Neuronal stem cell (in vitro differentiated cells): ENCODE measurements around the gene TOGARAM1.
"Not testable (repeated sequence)": the region's sequence is repeated elsewhere in the genome, so short reads cannot be mapped to it uniquely, and the experiment has no call there.

Experiments used
- DNase-seq: peaks from one replicate; pipeline ENCODE4 v3.0.0-alpha.2; 2013; ENCODE audit warnings: low spot score
- H2AFZ ChIP-seq: one replicate; pipeline ENCODE4 v1.6.1; 2013; ENCODE audit warnings: mild to moderate bottlenecking, low read length, inconsistent platforms
- H2AK5ac ChIP-seq: 2 replicates; pipeline ENCODE4 v1.6.1; 2013; ENCODE audit warnings: low read depth, mild to moderate bottlenecking, inconsistent platforms, low read length, moderate library complexity, mixed read lengths
- H2BK120ac ChIP-seq: 2 replicates; pipeline ENCODE4 v1.6.1; 2013; ENCODE audit warnings: low read depth, mild to moderate bottlenecking, inconsistent platforms, low read length, moderate library complexity, mixed read lengths
- H2BK12ac ChIP-seq: one replicate; pipeline ENCODE4 v1.6.1; 2013; ENCODE audit warnings: low read length, inconsistent platforms
- H2BK15ac ChIP-seq: 2 replicates; pipeline ENCODE4 v1.6.1; 2013; ENCODE audit warnings: mild to moderate bottlenecking, low read length, inconsistent platforms, mixed read lengths
- H2BK5ac ChIP-seq: one replicate; pipeline ENCODE4 v1.6.1; 2013; ENCODE audit warnings: inconsistent platforms, mild to moderate bottlenecking, low read length, moderate library complexity
- H3K14ac ChIP-seq: one replicate; pipeline ENCODE4 v1.6.1; 2013; ENCODE audit warnings: low read length, inconsistent platforms
- H3K18ac ChIP-seq: 2 replicates; pipeline ENCODE4 v1.6.1; 2013; ENCODE audit warnings: low read length, inconsistent platforms
- H3K23ac ChIP-seq: 2 replicates; pipeline ENCODE4 v1.6.1; 2013; ENCODE audit warnings: low read depth, mild to moderate bottlenecking, mixed read lengths, low read length, inconsistent platforms; ENCODE audit not compliant: poor library complexity
- H3K27ac ChIP-seq: replicated peaks from 3 replicates; pipeline ENCODE4 v1.5.1; 2013; ENCODE audit warnings: low read length, inconsistent platforms
- H3K27me3 ChIP-seq, 3 experiments: 2 replicates each; pipeline ENCODE4 v1.6.1; 2013; ENCODE audit warnings: low read length in 3 of 3, mild to moderate bottlenecking in 2 of 3, inconsistent platforms in 1 of 3, low read depth in 1 of 3, mixed read lengths in 1 of 3, moderate library complexity in 1 of 3; ENCODE audit not compliant: control insufficient read depth in 3 of 3, insufficient read depth in 3 of 3
- H3K36me3 ChIP-seq, 2 donors: replicated peaks in 1 of 2; 2 replicates each; pipeline ENCODE4 v1.6.1; 2013; ENCODE audit warnings: low read length in 2 of 2; ENCODE audit not compliant: control insufficient read depth in 2 of 2, insufficient read depth in 2 of 2
- H3K4ac ChIP-seq: 2 replicates; pipeline ENCODE4 v1.6.1; 2013; ENCODE audit warnings: inconsistent platforms, mild to moderate bottlenecking, low read length, moderate library complexity
- H3K4me1 ChIP-seq, 2 donors: 1 replicate in 1 of 2; 2 replicates in 1 of 2; pipeline ENCODE4 v1.6.1; 2013; ENCODE audit warnings: low read length in 2 of 2, low read depth in 1 of 2; ENCODE audit not compliant: control insufficient read depth in 2 of 2, insufficient read depth in 1 of 2
- H3K4me2 ChIP-seq: one replicate; pipeline ENCODE4 v1.6.1; 2013; ENCODE audit warnings: mild to moderate bottlenecking, low read length, inconsistent platforms; ENCODE audit not compliant: insufficient read depth, poor library complexity, severe bottlenecking
- H3K4me3 ChIP-seq, 2 donors: 2 replicates each; pipeline ENCODE4 v1.5.1; 2013; ENCODE audit warnings: low read length in 2 of 2, mild to moderate bottlenecking in 2 of 2, inconsistent platforms in 1 of 2, moderate library complexity in 1 of 2
- H3K79me1 ChIP-seq: one replicate; pipeline ENCODE4 v1.6.1; 2013; ENCODE audit warnings: low read depth, mild to moderate bottlenecking, inconsistent platforms, low read length, moderate library complexity
- H3K9ac ChIP-seq: one replicate; pipeline ENCODE4 v1.6.1; 2013; ENCODE audit warnings: mild to moderate bottlenecking, low read depth, low read length, inconsistent platforms; ENCODE audit not compliant: poor library complexity
- H3K9me3 ChIP-seq, 2 donors: replicated peaks in 1 of 2; 2 replicates each; pipeline versions ENCODE3 to v1.6.1; 2013; ENCODE audit warnings: low read length in 2 of 2, mild to moderate bottlenecking in 2 of 2, inconsistent platforms in 1 of 2, low read depth in 1 of 2, mixed read lengths in 1 of 2, moderate library complexity in 1 of 2; ENCODE audit not compliant: control insufficient read depth in 2 of 2, insufficient read depth in 1 of 2
- H4K8ac ChIP-seq: one replicate; pipeline ENCODE4 v1.6.1; 2013; ENCODE audit warnings: low read depth, mild to moderate bottlenecking, inconsistent platforms, low read length, moderate library complexity
- H4K91ac ChIP-seq: one replicate; pipeline ENCODE4 v1.6.1; 2013; ENCODE audit warnings: low read length, low read depth, mild to moderate bottlenecking, inconsistent platforms; ENCODE audit not compliant: poor library complexity
- WGBS, 2 donors: extraction: QIAGEN DNeasy Blood & Tissue Kit; methylation state at CpG; one replicate each; pipeline ENCODE4 v1.1.7; 2013; ENCODE audit warnings: missing lambda C conversion rate in 2 of 2, mixed read lengths in 1 of 2; ENCODE audit not compliant: insufficient read length in 2 of 2, insufficient replicate concordance in 1 of 2; ENCODE audit errors: extremely low coverage in 2 of 2; 5-methylcytosine and 5-hydroxymethylcytosine counted together

TOGARAM1 gene

DNA sequence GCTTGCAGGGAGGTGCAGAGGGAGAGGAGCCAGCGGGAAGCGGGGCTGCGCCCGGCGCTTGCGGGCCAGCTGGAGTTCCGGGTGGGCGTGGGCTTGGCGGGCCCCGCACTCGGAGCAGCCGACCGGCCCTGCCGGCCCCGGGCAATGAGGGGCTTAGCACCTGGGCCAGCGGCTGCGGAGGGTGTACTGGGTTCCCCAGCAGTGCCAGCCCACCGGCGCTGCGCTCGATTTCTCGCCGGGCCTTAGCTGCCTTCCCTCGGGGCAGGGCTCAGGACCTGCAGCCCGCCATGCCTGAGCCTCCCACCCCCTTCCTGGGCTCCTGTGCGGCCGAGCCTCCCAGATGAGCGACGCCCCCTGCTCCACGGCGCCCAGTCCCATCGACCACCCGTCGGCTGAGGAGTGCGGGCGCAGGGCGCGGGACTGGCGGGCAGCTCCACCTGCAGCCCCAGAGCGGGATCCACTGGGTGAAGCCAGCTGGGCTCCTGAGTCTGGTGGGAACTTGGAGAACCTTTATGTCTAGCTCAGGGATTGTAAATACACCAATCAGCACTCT lies 118.5 kb downstream of the TOGARAM1 start:
- no CpG with 5 or more reads among the region's 40 CpGs for WGBS, 2 donors
- DNase-seq, H3K9ac ChIP-seq, H2AK5ac ChIP-seq, H2BK15ac ChIP-seq, H3K27ac ChIP-seq, H3K14ac ChIP-seq, H3K79me1 ChIP-seq, H2BK5ac ChIP-seq, H3K36me3 ChIP-seq, H4K91ac ChIP-seq, H2AFZ ChIP-seq, H3K4ac ChIP-seq, H2BK12ac ChIP-seq, H3K4me3 ChIP-seq, H3K27me3 ChIP-seq, H3K23ac ChIP-seq, H3K18ac ChIP-seq, H3K4me1 ChIP-seq, H4K8ac ChIP-seq, H3K4me2 ChIP-seq, H2BK120ac ChIP-seq, H3K9me3 ChIP-seq: not testable (repeated sequence)

DNA sequence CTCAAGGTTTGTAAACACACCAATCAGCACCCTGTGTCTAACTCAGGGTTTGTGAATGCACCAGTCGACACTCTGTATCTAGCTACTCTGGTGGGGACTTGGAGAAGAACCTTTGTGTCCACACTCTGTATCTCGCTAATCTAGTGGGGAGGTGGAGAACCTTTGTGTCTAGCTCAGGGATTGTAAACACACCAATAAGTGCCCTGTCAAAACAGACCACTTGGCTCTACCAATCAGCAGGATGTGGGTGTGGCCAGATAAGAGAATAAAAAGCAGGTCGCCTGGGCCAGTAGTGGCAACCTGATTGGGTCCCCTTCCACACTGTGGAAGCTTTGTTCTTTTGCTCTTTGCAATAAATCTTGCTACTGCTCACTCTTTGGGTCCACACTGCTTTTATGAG lies 119.1 kb downstream of the TOGARAM1 start:
- H4K91ac ChIP-seq, H3K9me3 ChIP-seq, H3K27ac ChIP-seq, H3K4me2 ChIP-seq, H3K4ac ChIP-seq, H2BK5ac ChIP-seq, H2BK15ac ChIP-seq, H3K4me3 ChIP-seq, H3K4me1 ChIP-seq, H2BK12ac ChIP-seq, H2BK120ac ChIP-seq, H2AK5ac ChIP-seq, H3K23ac ChIP-seq, H3K18ac ChIP-seq, H3K9ac ChIP-seq, H3K79me1 ChIP-seq, DNase-seq, H3K36me3 ChIP-seq, H3K14ac ChIP-seq, H4K8ac ChIP-seq, H3K27me3 ChIP-seq: not testable (repeated sequence)
- WGBS, 2 donors, result no CpG with 5 or more reads among the region's 3 CpGs
- H2AFZ ChIP-seq, result peak overlapping the region; percentile 26

DNA sequence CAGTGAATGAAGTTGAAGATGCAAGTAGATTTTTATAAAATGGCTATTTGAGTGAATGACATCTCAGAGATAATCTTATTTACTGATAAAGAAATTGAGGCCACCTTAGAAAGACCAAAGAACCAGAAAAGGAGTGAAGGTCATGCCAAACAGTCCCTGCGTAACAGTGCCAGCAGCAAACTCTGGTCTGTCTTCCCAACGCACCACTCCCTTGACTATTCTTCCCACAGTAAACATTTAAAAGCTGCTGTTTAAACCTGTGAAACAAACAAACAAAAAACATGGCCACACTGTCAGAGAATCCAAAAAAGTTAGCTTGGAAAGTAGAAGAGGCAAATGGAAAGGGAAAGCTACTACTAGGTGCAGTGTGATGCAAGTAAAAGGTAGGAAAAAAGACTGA lies 120.4 kb downstream of the TOGARAM1 start:
- no peak overlapping the region for H3K4me2 ChIP-seq
- no peak overlapping the region for H3K4me3 ChIP-seq
- H3K23ac ChIP-seq, result no peak overlapping the region
- peak overlapping the region; percentile 62 for H2AFZ ChIP-seq
- no peak overlapping the region for H3K14ac ChIP-seq
- no peak overlapping the region for H3K9ac ChIP-seq
- H3K36me3 ChIP-seq, result peaks cover 0 to 7% of the 10 kb centered on the region in 2 donors
- no peak overlapping the region for H4K91ac ChIP-seq
- no peak overlapping the region for H2AK5ac ChIP-seq
- no peaks in the 10 kb centered on the region for H3K27me3 ChIP-seq
- H2BK5ac ChIP-seq, result no peak overlapping the region
- no peak overlapping the region for H2BK12ac ChIP-seq
- no peak overlapping the region for H3K18ac ChIP-seq
- peaks cover 2 to 4% of the 10 kb centered on the region in 2 donors for H3K4me1 ChIP-seq
- H3K79me1 ChIP-seq, result no peaks in the 10 kb centered on the region
- H2BK15ac ChIP-seq, result no peak overlapping the region
- DNase-seq, result no peak
- no peak overlapping the region for H3K27ac ChIP-seq
- WGBS, 2 donors, result no CpG with 5 or more reads among the region's 2 CpGs
- no peak overlapping the region for H2BK120ac ChIP-seq
- H3K9me3 ChIP-seq, result no peaks in the 10 kb centered on the region
- H3K4ac ChIP-seq, result no peak overlapping the region
- H4K8ac ChIP-seq, result no peak overlapping the region

DNA sequence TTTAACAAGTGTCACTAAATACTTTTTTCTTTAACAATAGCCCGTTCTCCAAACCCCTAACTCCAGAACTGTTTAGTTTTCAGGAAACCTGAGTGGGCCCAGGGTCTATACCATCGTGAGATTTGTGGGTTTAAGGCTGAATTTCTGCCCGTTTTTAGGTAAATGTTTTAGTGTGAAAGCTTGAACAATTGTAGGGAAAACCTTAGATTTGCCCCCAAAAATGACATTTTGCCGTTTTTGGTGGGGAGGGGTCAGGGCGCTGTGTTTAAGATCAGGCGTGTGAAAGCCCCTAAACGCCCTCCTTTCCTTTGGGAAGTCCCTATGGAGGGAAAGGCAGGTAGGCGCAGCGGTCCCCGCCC lies 121.6 kb downstream of the TOGARAM1 start:
- Histone ChIP-seq H4K8ac (no peak overlapping the region), H3K23ac (no peak overlapping the region), H2BK120ac (no peak overlapping the region), H3K4me1 (peaks cover 2 to 4% of the 10 kb centered on the region in 2 donors), H3K18ac (no peak overlapping the region), H2BK15ac (no peak overlapping the region), H3K27me3 (no peaks in the 10 kb centered on the region), H2BK12ac (no peak overlapping the region), H3K4me3 (peak overlapping the region in 1 of 2 donors; percentile 86), H2AFZ (peak overlapping the region; percentile 93), H3K14ac (no peak overlapping the region), H4K91ac (no peak overlapping the region), H3K9me3 (no peaks in the 10 kb centered on the region), H3K36me3 (peaks cover 0 to 11% of the 10 kb centered on the region in 2 donors), H3K27ac (no peak overlapping the region), H2AK5ac (no peak overlapping the region), H3K4me2 (peak overlapping the region; percentile 68), H3K9ac (no peak overlapping the region), H2BK5ac (no peak overlapping the region), H3K79me1 (no peaks in the 10 kb centered on the region), H3K4ac (no peak overlapping the region)
- DNase-seq, result no peak
- no CpG with 5 or more reads among the region's 10 CpGs for WGBS, 2 donors
